Head of caudate nucleus (tissue), 42 donors: ENCODE data around the gene MYO1C.
"Not testable (repeated sequence)": the region's sequence is repeated elsewhere in the genome, so short reads cannot be mapped to it uniquely, and the experiment has no call there.

Source experiments
- DNase-seq, 42 donors: peaks; one replicate each; pipeline versions ENCODE4 v3.0.0 to v3.0.0-alpha.2; 2020 to 2021; ENCODE audit warnings: mixed read lengths in 7 of 42
- intact Hi-C: fragments of 100-400 bp; cut with DNase I; formaldehyde crosslinking; loops from one replicate; pipeline ENCODE4 v1.15.0; 2022

MYO1C gene

DNA sequence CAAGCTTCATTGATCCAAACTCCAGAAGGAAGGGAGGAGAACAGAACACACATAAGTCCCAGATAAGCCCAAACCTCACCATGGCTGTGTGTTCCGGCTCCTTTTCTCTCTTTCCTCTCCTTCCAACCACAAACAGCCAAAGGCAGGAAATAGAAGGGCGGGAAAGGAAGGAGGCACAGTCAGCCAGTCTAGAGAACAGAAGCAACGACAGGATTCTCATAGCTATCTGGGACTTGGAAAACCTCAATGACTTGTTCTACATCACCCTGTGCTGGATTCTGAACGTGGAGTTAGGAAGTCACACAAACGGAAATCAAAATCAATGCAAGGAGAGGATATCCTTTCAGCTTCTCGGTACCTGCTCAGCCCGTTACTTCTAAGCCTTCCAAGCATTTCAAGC lies 45.4 kb downstream of the MYO1C start:
- intact Hi-C loops, result no loop called here
- DNase-seq, result no peak

DNA sequence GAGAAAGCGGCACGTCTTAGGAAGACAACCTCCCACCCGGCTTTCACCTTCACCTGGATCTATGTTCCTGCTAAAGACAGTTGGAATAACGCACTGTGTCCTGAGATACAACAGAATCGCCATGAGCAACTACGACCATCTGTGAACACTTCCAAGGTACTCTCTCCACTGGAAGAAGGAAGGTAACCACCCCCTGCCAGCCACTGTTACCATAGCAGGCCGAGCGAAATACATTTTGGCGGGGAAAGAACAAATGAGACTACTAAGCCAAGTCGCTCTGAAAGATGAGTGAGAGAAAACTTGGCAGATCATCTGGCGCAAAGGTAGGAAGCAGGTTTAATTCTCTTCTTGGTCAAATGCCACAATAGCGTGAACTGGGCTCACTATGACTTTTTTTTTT lies 46.3 kb downstream of the MYO1C start:
- DNase-seq, result no peak
- intact Hi-C loops, result no loop called here

DNA sequence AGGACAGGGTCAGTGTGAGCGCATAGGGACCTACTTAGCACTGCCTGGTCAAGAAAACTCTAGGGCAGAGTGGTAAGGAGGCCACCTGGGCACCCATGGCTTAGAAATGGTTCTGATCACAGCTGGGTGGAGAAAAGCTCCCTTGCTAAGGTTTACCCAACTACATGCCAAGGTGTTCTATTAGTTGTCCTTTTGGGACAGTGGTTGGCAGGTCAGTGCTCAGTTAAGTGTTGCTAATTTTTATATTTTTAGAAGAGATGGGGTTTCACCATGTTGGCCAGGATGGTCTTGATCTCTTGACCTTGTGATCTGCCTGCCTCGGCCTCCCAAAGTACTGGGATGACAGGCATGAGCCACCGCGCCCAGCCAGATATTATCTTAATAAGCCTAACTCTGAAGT lies 46.8 kb downstream of the MYO1C start:
- intact Hi-C loops, DNase-seq: not testable (repeated sequence)

DNA sequence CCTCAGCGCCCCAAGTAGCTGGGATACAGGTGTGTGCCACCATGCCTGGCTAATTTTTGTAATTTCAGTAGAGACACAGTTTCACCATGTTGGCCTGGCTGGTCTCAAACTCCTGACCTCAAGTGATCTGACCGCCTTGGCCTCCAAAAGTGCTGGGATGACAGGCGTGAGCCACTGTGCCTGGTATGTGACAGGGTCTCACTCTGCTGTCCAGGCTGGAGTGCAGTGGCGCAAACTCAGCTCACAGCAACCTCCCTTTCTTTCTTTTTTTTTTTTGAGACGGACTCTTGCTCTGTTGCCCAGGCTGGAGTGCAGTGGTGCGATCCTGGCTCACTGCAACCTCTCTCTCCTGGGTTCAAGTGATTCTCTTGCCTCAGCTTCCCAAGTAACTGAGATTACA lies 49.8 kb downstream of the MYO1C start:
- intact Hi-C loops, DNase-seq: not testable (repeated sequence)

DNA sequence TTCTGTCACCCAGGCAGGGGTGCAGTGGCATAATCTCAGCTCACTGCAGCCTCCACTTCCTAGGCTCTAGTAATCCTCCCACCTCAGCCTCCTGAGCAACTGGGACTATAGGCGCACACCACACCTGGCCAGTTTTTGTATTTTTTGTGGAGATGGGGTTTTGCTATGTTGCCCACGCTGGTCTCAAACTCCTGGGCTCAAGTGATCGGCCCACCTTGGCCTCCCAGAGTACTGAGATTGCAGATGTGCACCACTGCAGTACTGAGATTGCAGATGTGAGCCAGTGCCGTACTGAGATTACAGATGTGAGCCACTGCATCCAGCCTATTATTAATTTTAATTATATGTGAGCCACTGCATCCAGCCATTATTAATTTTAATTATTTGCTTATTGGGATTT lies 50.3 kb downstream of the MYO1C start:
- DNase-seq, result no peak
- intact Hi-C loops, result no loop called here

DNA sequence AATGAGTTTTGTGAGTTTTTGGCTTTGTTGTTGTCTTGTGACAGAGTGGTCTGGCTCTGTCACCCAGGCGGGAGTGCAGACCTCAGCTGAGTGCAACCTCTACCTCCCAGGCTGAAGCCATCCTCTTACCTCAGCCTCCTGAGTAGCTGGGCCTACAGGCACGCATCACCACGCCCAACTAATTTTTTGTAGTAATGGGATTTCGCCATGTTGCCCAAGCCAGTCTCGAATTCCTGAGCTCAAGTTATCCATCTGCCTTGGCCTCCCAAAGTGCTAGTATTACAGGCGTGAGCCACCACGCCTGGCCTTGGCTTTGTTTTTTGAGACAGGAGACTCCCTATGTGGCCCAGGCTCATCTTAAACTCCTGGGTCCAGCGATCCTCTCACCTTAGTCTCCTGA lies 51.6 kb downstream of the MYO1C start:
- DNase-seq, result no peak
- intact Hi-C loops, result no loop called here

DNA sequence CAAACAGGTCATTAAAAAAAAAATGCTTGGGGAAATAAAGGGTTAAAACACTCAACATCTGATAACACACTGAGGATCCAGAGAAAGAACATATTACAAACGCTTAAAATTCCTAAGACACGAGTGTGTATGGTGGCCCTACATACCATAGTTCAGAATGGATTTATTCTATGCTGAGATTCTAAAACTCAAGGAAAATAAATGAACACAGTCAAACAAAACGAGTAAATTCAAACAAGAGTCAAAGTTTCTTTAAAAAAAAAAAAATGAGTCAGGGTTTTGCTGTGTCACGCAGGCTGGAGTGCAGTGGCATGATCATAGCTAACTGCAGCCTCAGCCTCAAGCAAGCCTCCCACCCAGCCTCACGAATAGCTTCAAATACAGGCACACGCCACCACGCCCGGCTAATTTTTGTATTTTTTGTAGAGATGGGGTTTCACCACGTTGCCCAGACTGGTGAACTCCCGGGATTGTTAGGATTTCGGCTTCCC lies 53.8 kb downstream of the MYO1C start:
- intact Hi-C loops, result no loop called here
- DNase-seq, result peak in 3 of 42 donors; percentile 20 to 52 (median 35)

DNA sequence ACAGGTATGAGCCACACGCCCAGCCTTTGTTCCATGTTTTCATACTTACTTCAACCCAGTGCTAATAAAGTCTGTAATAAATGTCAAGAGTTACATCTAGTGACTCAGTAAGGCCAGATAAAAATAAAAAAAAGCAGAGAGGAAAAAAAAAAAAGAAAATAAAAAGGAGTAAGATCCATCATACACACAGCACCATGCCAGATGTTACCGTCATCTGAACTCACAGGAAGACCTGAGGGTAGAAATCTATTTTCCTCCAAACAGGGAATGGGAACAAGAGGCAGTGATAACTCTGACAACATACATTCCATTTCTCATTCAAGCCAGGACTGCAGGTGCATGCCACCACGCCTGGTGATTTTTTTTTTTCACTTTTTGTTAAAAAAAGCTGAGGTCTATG lies 57.2 kb downstream of the MYO1C start:
- intact Hi-C loops, result no loop called here
- DNase-seq, result no peak

DNA sequence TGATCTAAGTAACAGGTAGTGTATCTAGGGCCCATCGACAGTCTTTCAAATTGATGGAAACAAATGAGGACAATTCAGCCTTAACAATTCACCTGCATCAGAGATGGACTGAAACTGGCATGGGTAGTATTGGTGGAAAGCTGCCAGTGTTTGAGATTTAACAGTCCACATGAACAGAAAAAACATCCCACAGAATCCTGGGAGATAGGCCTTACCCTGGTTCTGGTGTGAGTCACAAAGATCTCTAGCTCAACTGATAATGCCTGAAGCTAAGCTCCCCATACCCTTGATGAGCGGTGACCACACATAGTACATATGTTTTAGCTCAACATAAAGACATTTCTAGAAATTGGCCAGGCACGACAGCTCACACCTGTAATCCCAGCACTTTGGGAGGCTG lies 58.3 kb downstream of the MYO1C start:
- intact Hi-C loops, result no loop called here
- DNase-seq, result no peak

DNA sequence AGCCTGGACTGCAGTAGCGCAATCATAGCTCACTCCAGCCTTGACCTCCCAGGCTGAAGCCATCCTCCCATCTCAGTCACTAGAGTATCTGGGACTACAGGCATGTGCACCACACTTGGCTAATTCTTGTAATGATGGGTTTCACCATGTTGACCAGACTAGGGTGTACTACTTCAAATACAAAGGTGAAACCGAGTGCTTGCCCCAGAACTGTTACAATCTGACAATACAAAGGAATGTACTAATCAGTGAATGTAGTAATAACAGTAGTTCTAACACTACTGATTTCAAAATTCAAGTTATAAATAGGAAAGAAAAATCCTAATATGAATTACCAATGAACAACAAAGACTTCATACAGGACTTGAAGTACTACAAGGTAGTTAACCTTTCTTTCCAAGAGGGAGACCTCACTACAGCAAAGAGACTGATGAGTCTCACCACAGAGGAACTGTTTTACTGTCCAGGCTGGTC lies 60.8 kb downstream of the MYO1C start:
- intact Hi-C loops, result no loop called here
- no peak for DNase-seq

DNA sequence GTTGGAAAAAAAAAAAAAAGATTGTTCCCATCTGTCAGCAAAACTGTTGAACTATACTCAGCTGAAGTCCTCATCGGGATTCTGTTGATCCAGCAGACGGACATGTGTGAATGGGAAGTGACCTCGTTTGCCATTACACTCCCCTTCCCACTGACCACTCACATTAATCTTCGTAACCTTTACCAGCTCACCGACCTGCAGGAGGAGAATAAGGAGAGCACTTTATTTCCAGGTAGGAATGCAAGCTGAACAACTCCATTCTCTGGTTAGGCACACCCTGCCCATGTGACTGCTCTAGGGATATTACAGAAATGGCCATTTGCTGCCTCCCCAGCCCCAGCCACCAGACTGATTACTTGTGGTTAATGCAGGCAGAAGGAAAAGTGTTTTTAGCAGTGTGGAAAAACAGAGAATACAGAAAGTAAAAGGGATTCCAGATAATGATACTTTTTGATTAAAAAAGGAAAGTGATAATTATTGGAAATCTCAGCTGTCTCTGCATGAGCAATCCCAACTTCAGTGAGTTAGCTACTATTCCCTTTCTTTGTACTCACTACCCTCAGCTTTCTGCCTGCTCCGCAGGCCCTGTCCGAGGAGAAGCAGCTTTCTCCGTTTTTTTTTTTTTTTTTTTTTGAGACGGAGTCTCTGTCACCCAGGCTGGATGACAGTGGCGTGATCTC lies 68.9 kb downstream of the MYO1C start:
- intact Hi-C loops, result no loop called here
- DNase-seq, result no peak

DNA sequence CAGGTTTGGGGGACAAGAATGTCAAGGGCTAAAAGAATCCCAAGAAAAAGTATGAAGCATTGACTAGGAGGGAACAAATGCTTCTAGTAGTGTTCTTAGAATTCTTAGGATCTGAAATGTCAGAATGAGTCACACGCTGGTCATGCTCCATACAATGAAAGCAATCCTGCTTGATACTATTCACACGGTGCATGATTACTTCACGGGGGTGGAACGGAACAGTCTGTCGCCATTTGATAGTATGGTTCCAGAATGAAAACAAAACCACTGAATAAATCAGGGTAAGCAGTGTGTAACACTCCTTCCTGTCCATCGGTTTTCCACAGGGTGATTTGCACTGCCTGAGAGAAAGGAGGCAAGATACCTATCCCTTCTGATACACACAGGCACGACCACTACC lies 69.6 kb downstream of the MYO1C start:
- intact Hi-C loops, result no loop called here
- peak in 23 of 42 donors; percentile 9 to 67 (median 27) for DNase-seq

DNA sequence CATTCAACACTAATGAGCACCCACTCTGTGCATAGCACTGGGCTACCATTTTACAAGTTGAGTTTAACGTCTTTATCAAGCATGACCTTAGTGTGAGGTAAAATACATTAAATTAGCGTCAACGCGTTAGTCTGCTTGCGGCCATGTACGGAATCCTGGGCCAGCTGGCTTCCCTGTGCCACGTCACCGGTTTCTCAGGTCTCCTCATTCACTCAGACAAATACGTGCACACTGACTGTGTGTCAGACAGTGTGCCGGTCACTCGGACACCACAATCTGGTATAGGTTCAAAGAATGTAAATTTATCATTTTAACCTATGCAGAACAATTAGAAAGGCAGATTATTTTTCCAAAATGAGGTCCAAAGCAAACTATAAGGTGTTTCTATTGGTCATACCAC lies 71.0 kb downstream of the MYO1C start:
- intact Hi-C loops, result no loop called here
- no peak for DNase-seq

DNA sequence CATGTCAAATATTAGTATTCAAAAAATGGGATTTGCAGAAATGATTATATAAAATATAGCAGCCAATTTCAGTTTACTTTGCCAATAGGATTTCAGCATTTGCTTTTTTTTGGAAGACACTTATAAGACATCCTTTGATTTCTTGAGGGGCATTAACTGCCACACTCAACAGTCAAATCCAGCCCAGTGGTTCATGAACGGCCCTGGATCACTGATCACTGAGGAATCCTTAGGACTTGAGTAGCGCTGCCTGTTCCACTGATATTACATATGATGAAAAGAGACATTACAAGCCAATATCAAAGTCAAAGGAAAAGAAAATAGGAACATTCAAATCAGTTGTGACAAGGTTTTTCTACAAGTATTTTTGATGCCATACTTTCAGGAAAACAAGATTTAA lies 71.5 kb downstream of the MYO1C start:
- intact Hi-C loops, result no loop called here
- DNase-seq, result no peak

DNA sequence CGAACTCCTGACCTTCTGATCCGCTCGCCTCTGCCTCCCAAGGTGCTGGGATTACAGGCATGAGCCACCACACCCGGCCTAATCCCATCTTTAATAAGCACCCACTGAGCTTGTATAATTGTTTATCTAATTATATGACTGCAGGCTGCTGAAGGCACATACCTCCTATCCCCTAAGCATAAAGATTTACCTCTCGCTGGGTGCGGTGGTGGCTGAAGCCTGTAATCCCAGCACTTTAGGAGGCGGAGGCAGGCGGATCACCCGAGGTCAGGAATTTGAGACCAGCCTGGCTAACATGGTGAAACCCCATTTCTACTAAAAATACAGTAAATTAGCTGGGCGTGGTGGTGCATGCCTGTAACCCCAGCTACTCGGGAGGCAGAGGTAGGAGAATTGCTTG lies 72.3 kb downstream of the MYO1C start:
- intact Hi-C loops, result no loop called here
- no peak for DNase-seq

DNA sequence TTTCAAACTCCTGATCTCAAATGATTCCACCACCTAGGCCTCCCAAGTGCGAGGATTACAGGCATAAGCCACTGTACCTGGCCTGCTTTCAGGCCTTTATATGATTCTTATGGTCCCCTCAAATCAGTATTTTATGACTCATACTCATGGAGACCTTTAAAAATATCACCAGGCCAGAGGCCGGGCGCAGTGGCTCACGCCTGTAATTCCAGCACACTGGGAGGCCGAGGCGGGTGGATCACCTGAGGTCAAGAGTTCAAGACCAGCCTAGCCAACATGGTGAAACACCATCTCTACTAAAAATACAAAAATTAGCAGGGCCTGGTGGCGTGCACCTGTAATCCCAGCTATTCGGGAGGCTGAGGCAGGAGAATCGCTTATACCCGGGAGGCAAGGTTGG lies 74.0 kb downstream of the MYO1C start:
- DNase-seq, intact Hi-C loops: not testable (repeated sequence)

DNA sequence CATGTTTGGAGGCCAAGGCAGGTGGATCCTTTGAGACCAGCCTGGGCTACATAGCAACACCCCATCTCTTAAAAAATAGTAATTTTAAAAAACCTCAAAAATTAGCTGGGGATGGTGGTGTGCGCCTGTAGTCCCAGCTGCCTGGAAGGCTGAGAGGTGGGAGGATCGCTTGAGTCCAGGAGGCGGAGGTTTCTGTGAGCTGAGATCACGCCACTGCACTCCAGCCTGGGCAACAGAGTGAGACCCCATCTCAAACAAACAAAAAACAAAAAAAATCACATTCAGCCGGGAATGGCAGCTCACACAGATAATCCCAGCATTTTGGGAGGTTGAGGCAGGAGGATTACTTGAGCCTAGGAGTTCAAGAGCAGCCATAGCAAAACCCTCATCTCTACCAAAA lies 76.1 kb downstream of the MYO1C start:
- intact Hi-C loops, result no loop called here
- no peak for DNase-seq

DNA sequence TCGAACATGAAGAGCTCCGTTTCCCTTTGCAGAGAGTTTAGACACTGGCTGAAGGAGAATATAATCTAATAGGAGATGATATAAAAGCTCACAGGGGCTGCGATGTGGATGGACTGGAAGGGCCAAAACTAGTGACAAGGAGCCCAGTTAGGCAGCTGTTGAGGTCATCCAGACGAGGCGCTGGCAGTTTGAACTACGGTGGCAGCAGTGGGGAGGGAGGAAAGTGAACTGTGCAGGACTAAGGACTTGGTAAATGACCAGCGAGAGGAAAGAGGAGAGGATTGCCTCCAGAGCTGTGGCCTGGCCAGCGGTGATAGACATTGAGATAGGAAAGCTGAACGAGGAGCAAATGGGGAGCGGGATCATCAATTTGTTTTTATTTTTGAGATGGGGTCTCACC lies 77.9 kb downstream of the MYO1C start:
- intact Hi-C loops, result no loop called here

More for the DNA sequence above, 77.9 kb downstream of the MYO1C start:
- no peak for DNase-seq
